Activated naive CD8-positive, alpha-beta T cell treated with anti-CD3 and anti-CD28 coated beads, Interleukin-2, amount 50 U/mL, for 24 hours (primary cell): ENCODE measurements around the gene TPD52L2.

Experiments used
- ATAC-seq: fragments of 150-1000 bp; cut with Tn5 transposase; one replicate; pipeline ENCODE4 v1.10.0; 2021
- DNase-seq: peaks from one replicate; pipeline ENCODE4 v3.0.0; 2021
- H3K27ac Mint-ChIP-seq: one replicate; pipeline ENCODE4 v1.8.0; 2021; ENCODE audit warnings: mild to moderate bottlenecking, mixed read lengths
- H3K27me3 Mint-ChIP-seq: one replicate; pipeline ENCODE4 v1.8.0; 2021; ENCODE audit warnings: mixed read lengths
- H3K36me3 Mint-ChIP-seq: one replicate; pipeline ENCODE4 v1.8.0; 2021; ENCODE audit warnings: low read depth, mixed read lengths
- H3K4me1 Mint-ChIP-seq: one replicate; pipeline ENCODE4 v1.8.0; 2021; ENCODE audit warnings: mixed read lengths
- H3K4me3 Mint-ChIP-seq: one replicate; pipeline ENCODE4 v1.8.0; 2021; ENCODE audit warnings: mild to moderate bottlenecking, moderate library complexity, mixed read lengths
- H3K9me3 Mint-ChIP-seq: one replicate; pipeline ENCODE4 v1.8.0; 2021; ENCODE audit warnings: mixed read lengths

Gene TPD52L2

DNA sequence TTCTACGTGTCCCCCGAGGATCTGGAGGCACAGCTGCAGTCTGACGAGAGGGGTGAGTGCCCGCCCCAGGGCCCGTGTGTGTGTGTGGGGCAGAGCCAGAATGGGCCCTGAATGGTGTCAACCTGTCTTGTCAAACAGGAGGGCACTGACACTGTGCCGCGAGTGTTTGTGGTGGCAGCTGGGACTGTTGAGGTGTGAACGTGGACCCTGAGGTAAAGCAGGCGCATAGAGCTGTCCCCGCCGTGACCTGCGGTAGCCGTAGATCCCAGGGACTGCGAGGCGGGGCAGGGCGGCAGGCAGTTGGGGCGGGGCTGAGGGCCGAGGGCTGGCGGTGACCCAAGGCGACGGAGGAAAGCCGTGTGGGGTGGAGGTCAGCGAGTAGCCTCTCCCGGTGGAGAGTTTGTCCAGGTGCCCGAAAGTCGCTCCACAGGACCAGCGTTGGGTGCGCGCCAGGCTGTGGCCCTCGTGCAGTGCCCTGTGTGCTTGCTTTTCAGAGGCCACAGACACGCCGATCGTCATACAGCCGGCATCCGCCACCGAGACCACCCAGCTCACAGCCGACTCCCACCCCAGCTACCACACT, 66.0 kb downstream of the TPD52L2 start:
- Mint-ChIP-seq H3K27ac (no peak overlapping the region), H3K36me3 (peaks cover 36% of the 10 kb centered on the region), H3K4me1 (peaks cover 4% of the 10 kb centered on the region), H3K4me3 (no peak overlapping the region), H3K9me3 (no peaks in the 10 kb centered on the region), H3K27me3 (no peaks in the 10 kb centered on the region)
- DNase-seq: no peak
- no peak for ATAC-seq

- Mint-ChIP-seq H3K4me3 (no peak overlapping the region), H3K4me1 (no peaks in the 10 kb centered on the region), H3K27ac (no peak overlapping the region), H3K36me3 (peaks cover 34% of the 10 kb centered on the region), H3K27me3 (no peaks in the 10 kb centered on the region), H3K9me3 (no peaks in the 10 kb centered on the region)
- ATAC-seq (no peak), DNase-seq (no peak)
These were observed 66.7 kb downstream of the TPD52L2 start for GRCh38 chr20:63931735-63932134.

GRCh38 chr20:63932606-63933160, 67.6 kb downstream of the TPD52L2 start:
- Mint-ChIP-seq H3K27ac (no peak overlapping the region), H3K9me3 (no peaks in the 10 kb centered on the region), H3K4me3 (no peak overlapping the region), H3K36me3 (peaks cover 32% of the 10 kb centered on the region), H3K4me1 (peaks cover 2% of the 10 kb centered on the region), H3K27me3 (no peaks in the 10 kb centered on the region)
- DNase-seq (no peak), ATAC-seq (no peak)

DNA sequence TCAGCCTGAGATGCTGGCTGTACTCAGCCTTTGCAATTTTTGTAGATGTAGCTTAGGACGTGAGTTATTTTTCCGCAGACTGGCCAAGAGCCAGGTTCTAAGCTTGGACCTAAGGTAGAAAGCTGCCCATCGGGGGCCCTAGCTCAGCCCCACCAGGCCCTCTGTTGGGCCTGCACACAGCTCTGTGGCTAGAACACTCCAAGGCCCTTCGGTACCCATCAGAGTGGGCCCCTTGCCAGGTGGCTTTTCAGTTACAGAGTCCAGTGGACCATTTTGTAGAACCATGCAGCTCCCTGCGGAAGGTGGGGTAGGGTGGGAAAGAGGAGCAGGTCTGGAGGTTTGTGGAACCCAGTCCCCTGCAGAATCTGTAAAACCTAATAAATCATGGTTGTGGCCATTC, 68.6 kb downstream of the TPD52L2 start:
- peaks cover 2% of the 10 kb centered on the region for H3K4me1 Mint-ChIP-seq
- H3K4me3 Mint-ChIP-seq: no peak overlapping the region
- DNase-seq (no peak), ATAC-seq (no peak)
- H3K27me3 Mint-ChIP-seq: no peaks in the 10 kb centered on the region
- H3K9me3 Mint-ChIP-seq: no peaks in the 10 kb centered on the region
- peaks cover 26% of the 10 kb centered on the region for H3K36me3 Mint-ChIP-seq
- H3K27ac Mint-ChIP-seq: no peak overlapping the region

- Mint-ChIP-seq H3K27ac (no peak overlapping the region), H3K27me3 (no peaks in the 10 kb centered on the region), H3K9me3 (no peaks in the 10 kb centered on the region), H3K36me3 (peaks cover 21% of the 10 kb centered on the region), H3K4me1 (peaks cover 2% of the 10 kb centered on the region), H3K4me3 (no peak overlapping the region)
- ATAC-seq: no peak
- no peak for DNase-seq
These were observed 69.4 kb downstream of the TPD52L2 start for GRCh38 chr20:63934271-63935068.

DNA sequence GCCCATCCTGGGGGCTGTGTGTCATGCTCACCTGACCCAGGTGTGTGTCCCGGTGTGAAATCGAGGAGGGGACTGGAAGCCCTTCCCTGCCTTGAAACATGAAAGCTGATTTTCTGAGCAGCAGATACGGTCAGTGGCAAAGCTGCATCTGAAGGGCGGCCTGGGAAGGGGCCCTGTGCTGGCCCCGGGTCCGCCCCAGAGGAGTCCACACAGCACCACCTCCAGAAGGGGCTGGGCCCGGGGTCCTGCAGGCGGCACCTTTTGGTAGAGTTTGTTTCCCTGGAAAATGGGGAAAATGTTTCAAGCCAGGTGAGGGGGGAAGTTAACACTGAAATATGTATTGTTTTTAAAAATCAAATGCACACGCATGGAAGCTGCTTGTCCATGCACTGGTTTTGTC, 70.4 kb downstream of the TPD52L2 start:
- no peaks in the 10 kb centered on the region for H3K9me3 Mint-ChIP-seq
- no peak overlapping the region for H3K27ac Mint-ChIP-seq
- H3K27me3 Mint-ChIP-seq: no peaks in the 10 kb centered on the region
- H3K4me1 Mint-ChIP-seq: peaks cover 2% of the 10 kb centered on the region
- no peak overlapping the region for H3K4me3 Mint-ChIP-seq
- DNase-seq (no peak), ATAC-seq (no peak)
- peaks cover 18% of the 10 kb centered on the region for H3K36me3 Mint-ChIP-seq

DNA sequence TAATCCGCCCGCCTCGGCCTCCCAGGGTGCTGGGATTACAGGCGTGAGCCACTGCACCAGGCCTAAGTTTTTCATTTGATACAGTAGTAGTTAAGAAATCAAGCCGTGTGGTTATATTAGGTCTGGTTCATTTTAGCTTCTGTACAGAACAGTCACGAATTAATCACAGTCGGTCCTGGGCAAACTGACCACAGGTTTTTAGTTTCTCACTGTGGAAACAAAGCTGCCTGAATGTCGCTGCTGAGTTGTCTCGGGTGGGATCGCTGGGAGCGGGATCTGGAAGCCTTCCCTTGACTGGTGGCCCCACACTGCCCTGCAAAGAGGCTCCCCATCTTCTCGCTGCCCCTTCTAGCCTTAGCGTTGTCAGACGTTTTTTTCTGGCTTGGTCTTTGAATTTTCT, 72.5 kb downstream of the TPD52L2 start:
- no peak for DNase-seq
- H3K36me3 Mint-ChIP-seq: peaks cover 8% of the 10 kb centered on the region
- no peak overlapping the region for H3K27ac Mint-ChIP-seq
- H3K27me3 Mint-ChIP-seq: no peaks in the 10 kb centered on the region
- H3K4me1 Mint-ChIP-seq: peaks cover 12% of the 10 kb centered on the region
- no peak for ATAC-seq
- H3K9me3 Mint-ChIP-seq: no peaks in the 10 kb centered on the region
- no peak overlapping the region for H3K4me3 Mint-ChIP-seq

GRCh38 chr20:63939061-63939935, 74.2 kb downstream of the TPD52L2 start:
- Mint-ChIP-seq H3K27me3 (no peaks in the 10 kb centered on the region), H3K36me3 (peaks cover 8% of the 10 kb centered on the region), H3K4me3 (no peak overlapping the region), H3K4me1 (peaks cover 12% of the 10 kb centered on the region), H3K27ac (no peak overlapping the region), H3K9me3 (no peaks in the 10 kb centered on the region)
- no peak for DNase-seq
- no peak for ATAC-seq

- peaks cover 12% of the 10 kb centered on the region for H3K4me1 Mint-ChIP-seq
- no peak for DNase-seq
- H3K27me3 Mint-ChIP-seq: no peaks in the 10 kb centered on the region
- H3K9me3 Mint-ChIP-seq: no peaks in the 10 kb centered on the region
- no peak for ATAC-seq
- H3K4me3 Mint-ChIP-seq: no peak overlapping the region
- H3K27ac Mint-ChIP-seq: no peak overlapping the region
- peaks cover 8% of the 10 kb centered on the region for H3K36me3 Mint-ChIP-seq
These were observed 75.0 kb downstream of the TPD52L2 start for GRCh38 chr20:63940071-63940471.

- DNase-seq: no peak
- Mint-ChIP-seq H3K27ac (no peak overlapping the region), H3K4me1 (peaks cover 12% of the 10 kb centered on the region), H3K36me3 (peaks cover 9% of the 10 kb centered on the region), H3K4me3 (no peak overlapping the region), H3K9me3 (no peaks in the 10 kb centered on the region), H3K27me3 (no peaks in the 10 kb centered on the region)
- no peak for ATAC-seq
These were observed 75.6 kb downstream of the TPD52L2 start for GRCh38 chr20:63940472-63941266.
